ENCODE data around the gene ARHGEF12. TPM values are rescaled to one million over a fixed set of nuclear protein-coding genes. Genes with fewer than 3 reads are reported as not detected.

Gene ARHGEF12
- total RNA-seq, 1 donor from 2014 or later: 83.1 TPM

DNA sequence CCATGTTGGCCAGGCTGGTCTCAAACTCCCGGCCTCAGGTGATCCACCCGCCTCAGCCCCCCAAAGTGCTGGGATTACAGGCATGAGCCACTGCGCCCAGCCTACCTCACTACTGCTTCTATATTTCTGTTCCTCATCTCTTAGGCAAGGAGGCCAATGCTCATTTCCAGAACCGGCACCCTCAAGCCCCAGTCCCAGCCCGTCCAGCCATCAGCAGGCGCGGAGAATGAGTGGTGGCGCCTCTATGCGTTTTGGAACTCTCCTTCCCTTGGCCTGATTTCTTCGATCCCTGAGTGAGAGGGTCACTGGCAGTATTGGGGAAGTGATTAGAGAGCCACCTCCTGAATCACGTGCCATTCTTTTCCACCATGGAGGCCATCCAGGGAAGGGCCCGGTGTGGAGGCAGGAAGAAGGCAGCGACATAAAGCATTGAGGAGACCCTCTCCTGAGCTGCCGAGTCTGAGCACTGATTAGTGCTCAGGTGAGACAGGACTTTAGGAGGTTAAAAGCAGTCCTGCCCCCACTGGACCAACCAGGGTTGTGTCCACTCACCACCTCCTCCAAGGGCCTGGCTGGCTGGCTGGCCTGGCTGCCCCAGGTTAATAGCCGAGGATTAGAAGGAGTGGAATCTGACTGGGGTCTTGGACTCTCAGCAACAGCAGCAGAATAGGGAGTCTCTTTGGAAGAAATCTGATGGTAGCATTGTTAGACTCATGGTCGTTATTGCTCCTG, 184.0 kb downstream of the ARHGEF12 start:
- Histone ChIP-seq H3K9me3 (ENCODE audit: insufficient read depth, low read depth, low read length) (no peaks in the 10 kb centered on the region), H3K79me2 (ENCODE audit: insufficient read depth, low read length) (no peaks in the 10 kb centered on the region), H3K9ac (ENCODE audit: low read length) (no peak overlapping the region), H3K4me2 (ENCODE audit: low read length) (no peak overlapping the region), H3K36me3 (ENCODE audit: insufficient read depth, low read length) (no peaks in the 10 kb centered on the region), H3K27me3 (ENCODE audit: insufficient read depth, low read length) (peaks cover 10% of the 10 kb centered on the region), H3K4me1 (ENCODE audit: insufficient read depth, low read length) (peaks cover 8% of the 10 kb centered on the region), H2AFZ (ENCODE audit: low read depth, low read length) (no peak overlapping the region), H3K27ac (ENCODE audit: low read depth, low read length) (no peak overlapping the region), H4K20me1 (ENCODE audit: insufficient read depth, low read length) (no peaks in the 10 kb centered on the region), H3K4me3 (ENCODE audit: insufficient read depth, low read depth, low read length) (no peak overlapping the region)
- peaks cover 16% of the 10 kb centered on the region for H3K4me1 Mint-ChIP-seq (ENCODE audit: low read depth, unreplicated experiment)
- no peaks in the 10 kb centered on the region for H3K9me3 Mint-ChIP-seq (ENCODE audit: unreplicated experiment)
- no peak for TF ChIP-seq EZH2 (IDR thresholded peaks at IDR 0.05; ENCODE audit: insufficient read depth, low read length)
- TF ChIP-seq, protein P1, sequence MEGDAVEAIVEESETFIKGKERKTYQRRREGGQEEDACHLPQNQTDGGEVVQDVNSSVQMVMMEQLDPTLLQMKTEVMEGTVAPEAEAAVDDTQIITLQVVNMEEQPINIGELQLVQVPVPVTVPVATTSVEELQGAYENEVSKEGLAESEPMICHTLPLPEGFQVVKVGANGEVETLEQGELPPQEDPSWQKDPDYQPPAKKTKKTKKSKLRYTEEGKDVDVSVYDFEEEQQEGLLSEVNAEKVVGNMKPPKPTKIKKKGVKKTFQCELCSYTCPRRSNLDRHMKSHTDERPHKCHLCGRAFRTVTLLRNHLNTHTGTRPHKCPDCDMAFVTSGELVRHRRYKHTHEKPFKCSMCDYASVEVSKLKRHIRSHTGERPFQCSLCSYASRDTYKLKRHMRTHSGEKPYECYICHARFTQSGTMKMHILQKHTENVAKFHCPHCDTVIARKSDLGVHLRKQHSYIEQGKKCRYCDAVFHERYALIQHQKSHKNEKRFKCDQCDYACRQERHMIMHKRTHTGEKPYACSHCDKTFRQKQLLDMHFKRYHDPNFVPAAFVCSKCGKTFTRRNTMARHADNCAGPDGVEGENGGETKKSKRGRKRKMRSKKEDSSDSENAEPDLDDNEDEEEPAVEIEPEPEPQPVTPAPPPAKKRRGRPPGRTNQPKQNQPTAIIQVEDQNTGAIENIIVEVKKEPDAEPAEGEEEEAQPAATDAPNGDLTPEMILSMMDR (IDR thresholded peaks at IDR 0.05; ENCODE audit: insufficient read depth, low read depth, low read length): no peak
- no peak overlapping the region for H3K4me3 Mint-ChIP-seq (ENCODE audit: unreplicated experiment)
- peaks cover 2% of the 10 kb centered on the region for H3K36me3 Mint-ChIP-seq (ENCODE audit: low read depth, unreplicated experiment)
- FAIRE-seq (no peak), DNase-seq (ENCODE audit: low read depth) (no peak)
- peaks cover 38% of the 10 kb centered on the region for H3K27me3 Mint-ChIP-seq (ENCODE audit: low read depth, unreplicated experiment)
- no peak overlapping the region for H3K27ac Mint-ChIP-seq (ENCODE audit: unreplicated experiment)

DNA sequence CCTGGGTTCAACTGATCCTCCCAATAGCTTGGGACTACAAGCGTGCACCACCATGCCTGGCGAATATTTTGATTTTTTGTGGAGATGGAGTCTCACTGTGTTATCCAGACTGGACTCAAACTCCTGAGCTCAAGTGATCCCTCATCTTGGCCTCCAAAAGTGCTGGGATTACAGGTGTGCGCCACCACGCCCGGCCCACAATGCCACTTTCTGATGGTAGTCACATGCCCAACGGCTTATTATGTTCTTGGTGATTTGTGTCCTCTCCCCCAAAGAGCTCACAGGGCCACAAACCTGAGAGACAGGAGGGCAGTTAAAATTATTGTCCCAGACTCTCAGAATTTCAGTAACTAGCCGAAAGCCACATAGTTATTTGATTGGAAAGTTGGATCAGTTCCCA, 185.0 kb downstream of the ARHGEF12 start:
- Histone ChIP-seq H3K27me3 (ENCODE audit: insufficient read depth, low read length) (peaks cover 8% of the 10 kb centered on the region), H3K9ac (ENCODE audit: low read length) (no peak overlapping the region), H3K27ac (ENCODE audit: low read depth, low read length) (no peak overlapping the region), H3K4me2 (ENCODE audit: low read length) (no peak overlapping the region), H2AFZ (ENCODE audit: low read depth, low read length) (no peak overlapping the region), H4K20me1 (ENCODE audit: insufficient read depth, low read length) (no peaks in the 10 kb centered on the region), H3K9me3 (ENCODE audit: insufficient read depth, low read depth, low read length) (no peaks in the 10 kb centered on the region), H3K36me3 (ENCODE audit: insufficient read depth, low read length) (no peaks in the 10 kb centered on the region), H3K4me1 (ENCODE audit: insufficient read depth, low read length) (peaks cover 8% of the 10 kb centered on the region), H3K4me3 (ENCODE audit: insufficient read depth, low read depth, low read length) (no peak overlapping the region), H3K79me2 (ENCODE audit: insufficient read depth, low read length) (no peaks in the 10 kb centered on the region)
- peaks cover 37% of the 10 kb centered on the region for H3K27me3 Mint-ChIP-seq (ENCODE audit: low read depth, unreplicated experiment)
- DNase-seq (ENCODE audit: low read depth): no peak
- H3K4me1 Mint-ChIP-seq (ENCODE audit: low read depth, unreplicated experiment): peaks cover 16% of the 10 kb centered on the region
- no peak overlapping the region for H3K27ac Mint-ChIP-seq (ENCODE audit: unreplicated experiment)
- FAIRE-seq: no peak
- H3K9me3 Mint-ChIP-seq (ENCODE audit: unreplicated experiment): no peaks in the 10 kb centered on the region
- no peak overlapping the region for H3K4me3 Mint-ChIP-seq (ENCODE audit: unreplicated experiment)
- H3K36me3 Mint-ChIP-seq (ENCODE audit: low read depth, unreplicated experiment): peaks cover 2% of the 10 kb centered on the region
- no peak for TF ChIP-seq EZH2 (IDR thresholded peaks at IDR 0.05; ENCODE audit: insufficient read depth, low read length)
- TF ChIP-seq, protein P1 (IDR thresholded peaks at IDR 0.05; ENCODE audit: insufficient read depth, low read depth, low read length): no peak

DNA sequence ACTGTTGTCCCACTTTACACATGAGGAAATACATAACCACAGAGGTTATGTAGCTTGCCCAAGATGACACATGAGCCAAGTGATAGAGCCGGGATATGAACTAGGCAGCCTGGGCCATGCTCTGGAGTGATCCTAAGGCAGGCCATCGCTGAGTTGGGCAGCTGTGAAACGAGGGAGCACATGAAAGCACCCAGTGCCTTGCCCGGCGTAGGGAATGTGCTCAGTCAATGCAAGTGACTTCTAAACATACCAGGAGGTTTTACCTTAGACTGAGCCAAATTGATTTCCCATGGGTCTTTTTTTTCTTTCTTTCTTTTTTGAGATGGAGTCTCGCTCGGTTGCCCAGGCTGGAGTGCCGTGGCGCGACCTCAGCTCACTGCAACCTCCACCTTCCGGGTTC, 185.8 kb downstream of the ARHGEF12 start:
- Histone ChIP-seq H3K9ac (ENCODE audit: low read length) (no peak overlapping the region), H3K4me2 (ENCODE audit: low read length) (no peak overlapping the region), H4K20me1 (ENCODE audit: insufficient read depth, low read length) (no peaks in the 10 kb centered on the region), H3K27me3 (ENCODE audit: insufficient read depth, low read length) (peaks cover 8% of the 10 kb centered on the region), H3K79me2 (ENCODE audit: insufficient read depth, low read length) (no peaks in the 10 kb centered on the region), H3K9me3 (ENCODE audit: insufficient read depth, low read depth, low read length) (no peaks in the 10 kb centered on the region), H3K4me3 (ENCODE audit: insufficient read depth, low read depth, low read length) (no peak overlapping the region), H3K4me1 (ENCODE audit: insufficient read depth, low read length) (peaks cover 9% of the 10 kb centered on the region), H3K36me3 (ENCODE audit: insufficient read depth, low read length) (no peaks in the 10 kb centered on the region), H2AFZ (ENCODE audit: low read depth, low read length) (no peak overlapping the region), H3K27ac (ENCODE audit: low read depth, low read length) (no peak overlapping the region)
- H3K4me1 Mint-ChIP-seq (ENCODE audit: low read depth, unreplicated experiment): peaks cover 12% of the 10 kb centered on the region
- TF ChIP-seq EZH2 (IDR thresholded peaks at IDR 0.05; ENCODE audit: insufficient read depth, low read length): no peak
- TF ChIP-seq, protein P1 (IDR thresholded peaks at IDR 0.05; ENCODE audit: insufficient read depth, low read depth, low read length): no peak
- H3K27me3 Mint-ChIP-seq (ENCODE audit: low read depth, unreplicated experiment): peaks cover 35% of the 10 kb centered on the region
- FAIRE-seq: no peak
- peaks cover 2% of the 10 kb centered on the region for H3K36me3 Mint-ChIP-seq (ENCODE audit: low read depth, unreplicated experiment)
- H3K27ac Mint-ChIP-seq (ENCODE audit: unreplicated experiment): no peak overlapping the region
- no peaks in the 10 kb centered on the region for H3K9me3 Mint-ChIP-seq (ENCODE audit: unreplicated experiment)
- H3K4me3 Mint-ChIP-seq (ENCODE audit: unreplicated experiment): no peak overlapping the region
- DNase-seq (ENCODE audit: low read depth): no peak
